GM21717 (cell line): Measurements from ENCODE around the gene EVC2.

Experiments used
- ATAC-seq: cut with Tn5 transposase; IDR thresholded peaks from one replicate; pipeline ENCODE4 v1.9.1; 2021; ENCODE audit warnings: mild to moderate bottlenecking, moderate library complexity; ENCODE audit not compliant: unreplicated experiment

EVC2 gene

DNA sequence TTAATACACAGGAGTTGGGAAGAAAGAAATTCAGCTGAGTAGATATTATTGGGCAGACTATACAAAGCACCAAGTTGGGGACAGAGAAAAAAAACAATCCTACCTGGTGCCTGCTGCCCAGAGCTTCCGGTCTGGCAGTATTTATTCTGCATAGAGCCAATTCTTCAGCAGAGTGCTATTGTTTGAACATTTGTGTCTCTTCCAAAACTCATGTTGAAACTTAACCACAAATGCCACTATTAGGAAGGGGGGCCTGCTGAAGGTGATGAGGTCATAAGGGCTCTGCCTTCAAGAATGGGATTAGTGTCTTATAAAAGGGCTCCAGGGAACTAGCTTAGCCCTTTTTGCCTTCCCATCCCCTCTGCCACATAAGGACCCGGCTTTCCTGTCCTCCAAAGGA is 136.2 kb downstream of the EVC2 start:
- ATAC-seq: no peak

DNA sequence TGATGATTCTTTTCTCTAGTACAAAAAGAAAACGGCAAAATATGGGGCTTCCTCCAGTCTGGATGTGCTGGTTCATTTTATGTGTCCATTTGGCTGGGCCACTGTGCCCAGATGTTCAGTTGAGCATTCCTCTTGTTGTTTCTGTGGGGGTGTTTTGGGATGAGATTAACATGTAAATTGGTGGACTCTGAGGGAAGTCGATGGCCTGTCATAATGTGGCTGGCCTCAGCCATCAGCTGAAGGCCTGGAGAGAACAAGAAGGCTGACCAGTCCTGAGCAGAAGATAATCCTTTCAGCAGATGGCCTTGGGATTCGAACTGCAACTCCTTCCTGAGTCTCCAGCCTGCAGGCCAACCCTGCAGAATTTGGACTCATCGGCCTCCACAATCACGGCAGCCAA is 136.7 kb downstream of the EVC2 start:
- no peak for ATAC-seq

DNA sequence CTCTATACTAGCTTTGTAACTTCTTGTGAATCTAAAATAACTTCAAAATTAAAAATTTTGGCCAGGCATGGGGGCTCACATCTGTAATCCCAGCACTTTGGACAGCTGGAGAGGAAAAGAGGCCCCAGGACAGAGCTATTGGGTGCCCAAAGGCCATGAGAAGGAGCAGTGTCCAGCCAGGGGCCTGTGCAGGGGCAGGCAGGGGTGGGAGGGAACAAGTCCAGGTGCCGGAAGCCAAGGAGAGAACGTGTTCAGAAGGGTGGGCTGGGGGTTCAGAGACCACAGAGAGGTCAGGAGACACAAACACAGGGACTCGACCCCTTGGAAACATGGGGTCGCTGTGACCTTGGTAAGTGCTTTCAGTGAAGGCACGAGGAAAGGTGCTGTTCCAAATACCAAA is 138.9 kb downstream of the EVC2 start:
- no peak for ATAC-seq

DNA sequence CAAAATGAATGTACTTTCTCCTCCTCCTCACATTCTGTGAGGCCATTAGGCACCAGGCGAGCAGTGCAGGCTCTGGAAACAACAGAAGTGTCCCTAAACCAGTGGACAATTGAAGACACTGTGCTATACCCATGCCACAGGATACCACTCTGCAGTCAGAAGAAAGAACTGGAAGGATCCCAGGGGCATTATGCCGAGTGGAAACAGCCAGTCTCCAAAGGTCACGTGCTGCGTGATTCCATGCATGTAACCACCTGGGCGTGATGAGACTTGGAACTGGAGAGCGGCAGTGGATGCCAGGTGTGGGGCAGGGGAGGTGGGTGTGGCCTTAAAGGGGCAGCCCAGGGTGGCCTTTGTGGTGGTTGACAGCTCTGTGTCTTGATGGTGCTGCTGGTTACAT is 139.4 kb downstream of the EVC2 start:
- no peak for ATAC-seq

DNA sequence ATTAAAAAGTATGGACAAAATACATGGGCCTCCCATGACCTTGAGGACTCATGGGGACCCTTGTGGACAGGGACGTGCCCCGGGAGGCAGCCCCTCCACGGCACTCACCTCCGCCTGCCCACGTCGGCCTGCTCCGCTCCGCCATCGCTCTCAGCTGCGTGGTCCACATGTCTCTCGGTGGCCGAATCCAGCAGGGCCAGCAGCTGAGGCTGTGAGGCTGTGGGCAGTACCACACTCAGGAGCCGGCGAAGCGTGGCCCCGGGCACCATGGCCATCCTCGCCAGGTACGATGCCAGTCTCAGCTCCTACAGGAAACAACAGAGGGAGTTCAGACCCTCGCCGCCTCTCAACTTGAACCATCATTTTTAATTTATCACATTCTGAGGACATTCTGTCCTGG is 140.0 kb downstream of the EVC2 start:
- ATAC-seq: no peak

DNA sequence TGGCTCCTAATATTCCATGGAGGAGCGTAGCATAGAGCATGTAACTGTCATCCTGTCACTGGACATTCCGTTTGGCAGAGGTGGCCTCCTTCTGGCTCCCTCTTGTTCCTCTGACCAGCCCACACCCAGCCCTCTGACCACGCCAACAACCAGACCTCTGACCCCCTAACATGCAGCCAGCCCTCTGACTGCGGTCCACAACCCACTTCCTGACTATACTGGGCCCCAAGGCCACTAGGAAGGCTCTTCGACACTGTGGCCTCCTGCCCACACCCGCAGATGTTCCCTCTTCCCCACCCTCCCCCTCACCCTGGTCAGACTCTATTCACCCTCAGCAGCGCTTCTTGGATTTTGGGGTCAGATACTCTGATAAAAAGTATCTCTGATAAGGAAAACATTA is 141.4 kb downstream of the EVC2 start:
- ATAC-seq: no peak

DNA sequence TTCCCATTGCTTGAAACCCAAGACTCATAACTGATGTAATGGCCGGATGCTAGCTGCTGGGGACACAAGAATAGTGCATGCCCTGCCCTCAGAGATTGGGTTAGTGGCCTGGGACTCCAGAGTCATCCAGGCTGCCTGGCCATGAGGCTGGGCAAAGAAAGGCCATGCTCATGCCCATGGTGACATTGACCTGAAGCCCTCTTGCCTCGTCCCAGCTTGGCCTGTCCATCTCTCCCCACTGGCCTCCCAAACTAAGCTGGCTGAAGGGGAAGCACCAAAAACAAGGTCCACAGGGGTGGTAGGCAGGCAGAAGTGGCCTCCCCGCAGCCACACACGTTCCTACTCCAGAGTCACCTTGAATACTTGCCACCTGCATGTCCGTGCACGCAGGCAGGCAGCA is 141.8 kb downstream of the EVC2 start:
- no peak for ATAC-seq

DNA sequence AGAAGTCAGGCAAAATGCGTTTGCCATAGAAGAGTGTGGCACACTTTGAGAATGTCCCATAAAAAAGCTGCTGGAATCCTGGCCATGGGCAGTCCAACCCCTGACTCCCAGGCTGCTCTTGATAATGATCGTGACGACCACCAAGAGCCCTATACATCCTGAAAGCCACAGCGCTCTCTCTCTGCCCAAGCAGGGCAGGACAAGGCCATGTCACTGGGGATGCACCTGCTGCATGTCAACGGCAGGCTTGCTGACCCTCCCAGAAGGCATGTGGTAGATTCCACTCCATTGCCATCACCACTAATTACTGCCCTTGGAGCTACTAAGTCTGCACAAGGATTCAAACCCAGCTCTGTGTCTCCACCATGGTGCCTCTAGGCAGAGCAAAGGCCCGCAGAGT is 144.5 kb downstream of the EVC2 start:
- ATAC-seq: no peak

DNA sequence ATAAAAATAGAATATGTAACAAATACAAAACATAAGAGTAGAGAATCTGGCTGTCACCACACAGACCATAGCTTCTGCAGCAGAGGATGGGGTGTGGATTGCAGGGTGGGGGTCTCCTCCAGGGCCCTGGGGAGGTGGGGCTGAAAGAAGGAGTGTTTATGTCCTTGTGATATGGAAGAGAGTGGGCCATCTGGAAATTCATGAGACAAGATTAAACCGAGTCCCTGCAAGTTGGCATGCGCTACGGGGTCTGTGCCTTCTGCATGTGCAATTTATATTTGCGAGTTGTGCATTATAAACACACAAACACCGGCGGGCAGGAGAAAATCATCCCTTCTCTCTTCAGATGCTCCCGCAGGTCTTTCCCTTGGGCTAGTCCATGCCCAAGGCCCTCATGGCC is 145.9 kb downstream of the EVC2 start:
- no peak for ATAC-seq

DNA sequence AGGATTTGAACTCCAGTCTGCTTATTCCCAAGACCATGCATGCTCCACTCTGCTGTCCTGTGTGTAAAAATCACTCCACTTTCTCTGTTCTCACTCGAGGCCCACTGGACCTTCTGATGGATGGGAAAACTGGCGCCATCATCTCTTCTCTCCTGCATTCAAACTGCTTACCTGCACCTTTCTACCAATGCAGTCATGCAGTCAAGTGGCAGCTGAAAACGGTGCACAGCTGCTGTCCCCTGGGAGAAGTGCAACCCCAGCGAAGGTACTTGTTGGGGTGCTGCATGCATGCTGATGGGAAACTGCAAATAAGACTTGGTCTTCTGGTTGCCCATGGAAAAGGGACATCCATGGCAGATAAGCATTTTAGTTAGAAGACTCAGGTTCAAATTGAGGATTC is 147.1 kb downstream of the EVC2 start:
- ATAC-seq: no peak

DNA sequence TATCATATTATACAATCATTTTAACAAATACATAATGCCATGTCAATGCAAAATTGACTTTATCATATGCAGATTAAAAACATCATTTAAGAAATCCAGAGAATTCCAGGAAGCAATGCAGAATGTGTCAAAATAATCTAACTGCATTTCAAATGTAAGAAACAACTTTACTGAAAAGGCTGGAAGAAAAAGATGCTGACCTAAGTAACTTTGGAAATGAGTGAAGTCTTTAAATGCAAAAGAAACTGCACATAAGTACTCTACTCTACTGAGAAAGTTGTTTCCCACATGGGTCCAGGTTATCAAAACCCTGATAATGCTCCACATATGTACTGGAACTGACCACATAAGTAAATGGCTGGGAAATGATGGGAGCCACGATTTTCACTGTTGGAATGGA is 149.9 kb downstream of the EVC2 start:
- no peak for ATAC-seq

DNA sequence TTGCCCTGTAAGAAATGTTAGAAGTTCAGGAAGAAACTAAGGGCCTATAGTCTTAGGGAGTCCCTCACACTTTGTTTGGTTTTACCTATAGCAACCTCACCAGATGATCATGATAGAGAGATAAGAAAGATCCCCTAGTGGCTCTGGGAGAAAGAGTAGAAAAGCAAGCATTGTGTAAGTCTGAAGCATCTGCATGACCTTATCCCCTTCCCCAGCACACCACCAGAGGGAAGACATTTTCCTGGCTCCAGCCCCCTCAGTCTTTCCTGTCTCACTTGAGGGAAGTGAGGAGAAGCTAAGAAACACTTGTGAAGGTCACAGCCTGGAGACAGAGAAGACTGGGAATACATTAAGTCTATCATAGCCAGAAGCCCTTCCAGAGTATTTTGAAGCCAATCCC is 154.0 kb downstream of the EVC2 start:
- ATAC-seq: no peak

DNA sequence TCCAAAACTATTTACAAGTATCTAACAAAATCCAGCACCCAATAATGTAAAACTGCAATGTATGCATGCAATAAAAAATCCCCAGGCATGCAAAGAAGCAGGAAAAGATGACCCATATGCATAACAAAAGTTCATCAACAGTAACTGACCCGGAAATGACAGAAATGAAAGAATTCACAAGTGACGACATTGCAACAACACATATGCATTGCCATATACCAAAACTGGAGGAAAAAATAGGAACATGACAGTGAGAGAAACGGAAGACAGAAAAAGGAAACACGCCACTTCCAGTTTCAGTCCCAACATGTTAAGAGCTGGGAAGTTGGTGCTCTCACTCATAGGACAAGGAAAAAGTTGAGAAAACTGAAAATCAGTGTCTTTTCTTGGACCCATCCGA is 154.6 kb downstream of the EVC2 start:
- ATAC-seq: no peak

DNA sequence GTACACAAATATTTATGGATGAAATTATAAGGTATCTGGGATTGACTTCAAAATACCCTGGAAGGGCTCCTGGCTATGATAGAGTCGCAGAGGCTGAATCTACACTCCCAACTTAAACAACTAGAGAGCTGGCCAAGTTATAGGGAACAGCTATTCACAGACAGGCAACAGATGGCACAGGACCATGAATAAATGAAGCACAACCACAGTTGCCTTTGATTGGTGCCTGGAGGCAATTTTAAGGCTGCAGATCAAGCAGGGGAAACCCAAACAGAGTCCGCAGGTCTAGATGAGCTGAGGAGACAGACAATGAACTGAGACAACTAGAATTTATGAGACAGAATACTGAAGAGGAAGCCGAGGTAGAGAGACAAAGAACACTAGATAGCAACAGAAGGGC is 155.9 kb downstream of the EVC2 start:
- ATAC-seq: no peak

DNA sequence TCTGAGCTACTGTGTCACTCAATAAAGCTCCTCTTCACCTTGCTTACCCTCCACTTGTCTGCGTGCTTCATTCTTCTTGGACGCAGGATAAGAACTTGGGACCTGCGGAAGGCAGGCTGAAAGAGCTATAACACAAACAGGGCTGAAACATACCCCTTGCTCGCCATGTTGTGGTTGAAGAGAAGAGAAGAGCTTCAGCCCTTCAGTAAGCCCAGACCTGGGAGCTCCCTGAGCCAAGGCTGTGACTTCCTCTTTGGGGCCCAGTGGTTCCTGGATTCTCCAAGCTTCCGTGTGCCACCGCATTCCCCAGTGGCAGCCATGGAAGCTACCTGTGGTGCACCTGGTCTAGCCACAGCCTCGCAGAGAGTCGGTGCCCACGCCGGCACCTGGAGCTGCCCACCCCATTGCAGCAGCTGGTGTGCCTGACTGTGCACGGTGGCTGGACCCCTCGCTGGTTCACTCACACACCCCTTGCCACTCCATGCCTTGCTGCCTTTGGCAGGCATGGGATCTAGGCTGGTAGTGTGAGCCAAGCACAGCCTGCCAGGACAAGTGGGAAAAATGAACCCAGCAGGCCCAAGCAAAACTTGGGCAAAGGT is 160.6 kb downstream of the EVC2 start:
- no peak for ATAC-seq

DNA sequence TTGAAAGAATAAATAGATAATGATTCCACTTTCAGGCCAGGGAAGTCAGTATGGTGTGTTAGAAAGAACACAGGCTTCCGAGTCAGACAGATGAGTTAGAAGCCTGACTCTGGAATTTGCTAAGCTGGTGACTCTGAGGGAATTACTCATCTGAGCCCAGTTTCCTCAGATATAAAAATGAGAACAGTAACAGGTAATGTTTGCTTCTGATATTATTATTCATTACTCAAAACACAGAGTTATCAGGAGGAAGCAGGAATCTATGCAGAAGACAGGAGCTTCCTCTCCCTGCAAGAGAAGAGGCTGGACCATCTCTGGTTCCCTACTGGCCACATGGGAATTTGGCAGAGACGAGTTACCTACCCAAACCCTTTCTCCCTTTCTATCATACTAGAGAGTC is 163.1 kb downstream of the EVC2 start:
- ATAC-seq: no peak

DNA sequence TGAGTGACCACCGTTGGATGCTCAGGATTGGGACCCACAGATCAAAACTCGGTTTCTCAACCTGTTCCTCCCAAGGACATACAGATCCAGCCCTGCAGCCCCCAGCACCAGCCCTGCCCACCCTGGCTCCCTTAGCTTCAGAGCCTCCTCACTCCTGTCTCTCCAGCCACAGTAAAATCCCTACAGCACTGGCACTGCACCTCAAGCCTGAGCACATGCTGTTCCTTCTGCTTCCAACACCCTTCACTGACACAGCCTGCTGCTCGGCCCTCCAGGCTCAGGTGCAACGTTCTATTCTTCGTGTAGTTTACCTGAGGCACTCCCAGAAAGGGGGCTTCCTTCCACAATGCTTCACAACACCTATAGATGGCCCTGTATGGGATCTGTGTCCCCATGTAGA is 163.6 kb downstream of the EVC2 start:
- no peak for ATAC-seq

DNA sequence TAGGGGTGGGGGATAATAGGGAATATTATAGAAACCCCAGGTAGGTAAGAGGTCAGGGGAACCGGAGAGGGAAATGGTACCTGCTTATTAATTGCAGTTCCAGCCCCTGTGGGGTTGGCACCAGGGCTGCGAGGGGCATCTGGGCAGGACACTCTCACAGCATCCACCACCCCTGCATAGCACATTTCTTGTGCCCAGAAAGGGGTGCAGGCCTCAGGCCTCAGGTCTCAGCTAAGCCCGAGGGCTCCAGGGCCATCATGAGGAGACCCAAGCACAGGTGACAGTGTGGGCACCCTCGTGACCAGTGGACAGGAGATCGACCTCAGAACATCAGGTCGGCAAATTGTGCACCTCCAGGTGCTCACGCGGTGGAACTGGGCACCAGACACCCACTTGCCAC is 164.7 kb downstream of the EVC2 start:
- no peak for ATAC-seq

DNA sequence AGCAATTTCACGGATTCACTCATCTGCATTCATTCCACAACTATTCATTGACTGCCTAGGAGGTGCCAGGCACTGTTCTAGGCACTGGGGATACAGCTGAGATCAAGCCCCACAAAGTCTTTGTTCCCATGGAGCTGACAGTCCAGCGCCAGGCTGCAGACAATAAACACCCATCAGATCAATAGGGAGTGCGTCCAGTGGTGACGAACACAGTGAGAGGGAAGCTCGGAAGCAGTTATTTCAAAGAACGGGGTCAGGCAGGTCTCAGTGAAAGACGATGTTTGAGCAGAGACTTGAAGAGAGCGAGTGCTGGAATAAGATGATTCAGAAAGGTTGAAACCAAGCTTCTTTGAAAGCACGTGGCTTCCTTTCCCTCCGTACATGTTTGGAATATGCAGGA is 167.2 kb downstream of the EVC2 start:
- no peak for ATAC-seq

DNA sequence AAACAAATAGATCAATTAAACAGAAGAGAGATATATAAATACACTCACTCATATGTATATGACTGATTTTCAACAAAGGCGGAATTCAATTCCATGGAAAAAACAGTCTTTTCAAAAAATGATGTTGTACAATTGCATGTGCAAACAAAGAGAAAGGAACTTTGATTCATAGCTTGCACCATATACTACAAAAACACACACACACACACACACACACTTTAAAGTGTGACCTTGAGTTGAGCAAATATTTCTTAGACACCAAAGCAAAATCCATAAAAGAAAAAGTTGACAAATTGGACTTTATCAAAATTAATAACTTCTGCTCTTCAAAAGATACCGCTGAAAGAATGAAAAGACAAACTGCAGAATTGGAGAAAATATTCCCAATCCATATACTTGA is 168.8 kb downstream of the EVC2 start:
- no peak for ATAC-seq

DNA sequence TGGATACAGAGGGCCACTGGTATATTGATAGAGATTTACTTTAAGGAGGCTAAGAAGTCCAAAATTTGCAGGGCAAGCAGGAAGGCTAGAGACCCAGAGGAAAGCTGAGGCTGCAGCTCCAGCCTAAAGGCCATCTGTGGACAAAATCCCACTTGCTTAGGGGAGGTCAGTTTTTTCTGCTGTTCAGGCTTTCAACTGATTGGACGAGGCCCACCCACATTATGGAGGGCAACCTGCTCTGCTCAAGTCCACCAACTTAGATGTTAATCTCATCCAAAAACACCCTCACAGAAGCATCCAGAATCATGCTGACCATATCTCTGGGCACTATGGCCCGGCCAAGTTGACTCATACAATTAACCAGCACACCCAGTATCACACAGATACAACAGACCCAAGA is 176.3 kb downstream of the EVC2 start:
- no peak for ATAC-seq

DNA sequence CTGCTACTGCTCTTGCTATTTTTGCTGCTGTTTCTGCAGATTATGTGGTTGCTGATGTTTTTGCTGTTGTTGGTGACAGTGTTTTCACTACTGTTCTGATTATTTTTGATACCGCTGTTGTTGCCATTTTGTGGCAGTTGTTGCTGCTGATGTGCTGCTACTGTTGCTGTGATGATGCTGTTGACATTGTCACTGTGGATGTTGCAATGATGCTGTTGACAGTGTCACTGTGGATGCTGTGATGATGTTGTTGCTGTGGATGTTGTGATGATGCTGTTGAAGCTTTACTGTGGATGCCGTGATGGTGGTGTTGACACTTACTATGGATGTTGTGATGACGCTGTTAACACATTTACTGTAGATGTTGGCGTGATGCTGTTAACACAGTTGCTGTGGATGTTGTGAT is 180.3 kb downstream of the EVC2 start:
- ATAC-seq: no peak

DNA sequence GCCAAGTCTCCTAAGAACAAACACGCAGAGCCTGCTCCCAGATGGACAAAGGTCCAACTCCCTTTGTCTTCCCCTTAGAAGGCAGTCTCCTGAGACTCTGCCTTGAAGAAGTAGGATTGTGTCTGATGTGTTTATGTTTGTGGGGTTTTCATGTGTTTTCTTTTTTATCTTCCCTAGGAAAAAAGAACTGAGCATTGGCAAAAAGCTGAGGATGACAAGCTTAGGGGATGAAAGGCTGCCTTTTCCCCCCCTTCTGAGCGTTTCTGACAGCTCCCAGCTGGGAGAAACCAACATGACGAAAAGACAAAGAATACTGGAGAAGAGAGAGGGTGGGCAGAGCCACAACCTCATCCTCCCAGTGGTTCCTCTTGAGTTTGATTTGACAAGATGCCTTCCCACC is 181.1 kb downstream of the EVC2 start:
- no peak for ATAC-seq
